Subcutaneous adipose tissue (tissue), 4 donors: Measurements from ENCODE around the gene HTR7. TPM values are rescaled to one million over a fixed set of nuclear protein-coding genes. Genes with fewer than 3 reads are reported as not detected.

Experiments
- total RNA-seq, 4 donors: library from RNA; depleted of rRNA; stranded (reverse); fragments of >200 nt; gene quantifications; one replicate each; pipeline ENCODE4 v1.1.0, GENCODE V29; 2016
- TF ChIP-seq, protein P1 (sequence below): fragments of 450-650 bp; IDR thresholded peaks from one replicate; pipeline ENCODE4 v1.5.1; 2016; ENCODE audit warnings: low read depth, mild to moderate bottlenecking, control low read depth, antibody characterized with exemption, moderate library complexity

The HTR7 gene
- total RNA-seq, 4 donors from 2014 or later, result 0.65 to 2.9 (median 1.0) TPM

- TF ChIP-seq, protein P1, sequence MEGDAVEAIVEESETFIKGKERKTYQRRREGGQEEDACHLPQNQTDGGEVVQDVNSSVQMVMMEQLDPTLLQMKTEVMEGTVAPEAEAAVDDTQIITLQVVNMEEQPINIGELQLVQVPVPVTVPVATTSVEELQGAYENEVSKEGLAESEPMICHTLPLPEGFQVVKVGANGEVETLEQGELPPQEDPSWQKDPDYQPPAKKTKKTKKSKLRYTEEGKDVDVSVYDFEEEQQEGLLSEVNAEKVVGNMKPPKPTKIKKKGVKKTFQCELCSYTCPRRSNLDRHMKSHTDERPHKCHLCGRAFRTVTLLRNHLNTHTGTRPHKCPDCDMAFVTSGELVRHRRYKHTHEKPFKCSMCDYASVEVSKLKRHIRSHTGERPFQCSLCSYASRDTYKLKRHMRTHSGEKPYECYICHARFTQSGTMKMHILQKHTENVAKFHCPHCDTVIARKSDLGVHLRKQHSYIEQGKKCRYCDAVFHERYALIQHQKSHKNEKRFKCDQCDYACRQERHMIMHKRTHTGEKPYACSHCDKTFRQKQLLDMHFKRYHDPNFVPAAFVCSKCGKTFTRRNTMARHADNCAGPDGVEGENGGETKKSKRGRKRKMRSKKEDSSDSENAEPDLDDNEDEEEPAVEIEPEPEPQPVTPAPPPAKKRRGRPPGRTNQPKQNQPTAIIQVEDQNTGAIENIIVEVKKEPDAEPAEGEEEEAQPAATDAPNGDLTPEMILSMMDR, result no peak
These were observed 123.4 kb downstream of the HTR7 start for GRCh38 chr10:90734415-90734814.

DNA sequence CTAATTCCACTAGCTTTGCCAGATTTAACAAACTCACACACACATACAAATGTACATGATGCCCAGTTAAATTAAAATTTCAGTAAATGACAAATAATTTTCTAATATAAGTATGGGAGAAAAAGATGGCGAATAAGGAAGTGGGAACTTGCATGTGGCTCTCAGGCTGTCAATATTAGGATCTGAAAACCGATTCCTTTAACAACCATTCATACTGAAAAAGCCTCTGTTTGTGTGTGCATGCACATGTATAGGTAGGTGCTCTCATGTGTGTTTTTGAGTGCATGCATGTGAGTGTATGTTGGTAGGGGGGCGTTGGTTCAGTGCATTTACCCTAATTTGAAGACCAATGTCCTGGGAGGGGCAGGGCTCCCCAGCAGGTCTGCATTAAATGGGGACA is 125.3 kb downstream of the HTR7 start:
- TF ChIP-seq, protein P1, result no peak

DNA sequence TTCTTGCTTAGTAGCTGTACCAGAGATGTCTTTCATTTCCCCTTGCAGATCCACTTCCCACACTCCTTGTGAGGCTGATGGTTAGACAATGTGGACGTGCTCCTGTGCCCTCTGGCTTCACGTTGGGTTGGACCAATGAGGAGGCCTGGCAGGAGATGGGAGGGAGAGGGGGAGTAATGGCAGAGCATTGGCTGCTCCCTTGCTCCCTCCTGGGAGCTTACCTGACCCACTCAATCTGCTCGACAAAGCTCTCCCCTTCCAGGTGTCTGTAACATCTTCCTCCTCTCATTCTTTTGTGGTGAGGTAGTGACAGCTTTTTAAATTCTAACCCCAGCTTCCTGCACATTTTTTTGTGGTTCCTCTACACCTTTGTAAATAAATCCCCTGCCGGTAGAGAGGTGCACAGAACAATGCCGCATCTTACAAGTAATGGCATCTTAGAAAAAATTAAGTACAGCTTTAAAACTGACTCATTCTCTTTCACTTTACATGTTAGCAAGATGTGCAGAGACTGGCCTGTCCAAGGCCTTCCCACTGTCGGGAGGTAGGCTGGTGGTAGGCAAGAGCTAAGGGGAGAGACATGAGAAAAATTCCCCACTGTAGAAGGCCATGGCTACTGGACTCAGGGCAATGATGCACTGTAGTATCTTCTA is 134.3 kb downstream of the HTR7 start:
- TF ChIP-seq, protein P1, result no peak

DNA sequence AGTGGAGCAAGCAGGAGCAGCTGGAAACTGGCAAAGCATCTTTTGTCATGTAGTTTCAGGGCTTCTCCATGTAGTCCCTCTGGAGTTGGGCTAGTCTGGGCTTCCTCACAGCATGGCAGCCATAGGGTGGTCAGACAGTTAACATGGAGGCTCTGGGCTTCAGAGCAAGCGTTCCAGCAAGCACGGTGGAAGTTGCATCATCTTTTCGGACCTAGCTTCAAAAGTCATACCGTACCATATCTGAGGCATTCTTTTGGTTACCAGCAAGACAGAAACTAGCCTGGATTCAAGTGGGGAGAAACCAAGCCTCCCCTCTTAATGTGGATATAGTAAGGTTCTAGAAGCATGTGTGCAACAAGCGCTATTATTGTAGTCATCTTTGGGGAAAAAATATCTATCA is 135.0 kb downstream of the HTR7 start:
- TF ChIP-seq, protein P1, result no peak

DNA sequence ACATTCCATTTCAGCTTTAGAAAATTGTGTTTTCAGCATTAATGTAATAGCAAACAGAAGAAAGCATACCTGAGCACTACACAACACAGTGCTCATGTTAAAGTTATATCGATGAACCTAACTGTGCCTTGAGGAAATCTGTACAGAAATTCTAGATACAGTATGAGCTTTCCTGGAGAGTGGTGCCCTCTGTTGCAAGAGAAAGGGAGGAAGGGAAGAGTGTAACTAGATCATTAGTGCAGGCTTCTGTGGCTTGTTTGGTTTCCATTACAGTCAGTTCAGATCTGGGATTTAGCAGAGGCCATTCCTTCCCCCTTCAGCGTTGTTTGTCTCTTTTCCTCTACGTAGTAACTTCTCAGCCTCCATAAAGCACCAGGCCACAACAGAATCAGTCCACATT is 139.7 kb downstream of the HTR7 start:
- TF ChIP-seq, protein P1, result no peak

DNA sequence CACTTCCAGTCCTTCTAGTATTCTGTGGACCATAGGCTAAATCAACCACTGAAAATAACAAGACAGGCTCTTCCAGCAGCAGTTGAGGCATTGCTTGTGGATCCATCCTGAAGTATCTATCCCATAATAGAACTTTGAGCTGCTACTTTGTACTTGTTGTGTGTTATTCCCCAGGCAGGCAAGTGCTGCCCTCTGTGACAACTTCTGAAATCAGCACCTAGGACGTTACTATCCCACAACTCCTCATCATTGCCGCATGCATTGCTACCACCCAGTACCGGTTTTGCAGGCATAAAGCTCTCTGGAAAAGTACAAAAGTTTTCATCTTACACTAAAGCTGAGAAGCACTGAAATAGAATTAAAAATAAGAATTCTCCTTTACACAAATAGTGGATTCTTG is 145.3 kb downstream of the HTR7 start:
- TF ChIP-seq, protein P1, result no peak

GRCh38 chr10:90709727-90710126 is 148.1 kb downstream of the HTR7 start:
- TF ChIP-seq, protein P1, result no peak
